Choroid plexus epithelial cell (primary cell): ENCODE results near the gene MIOS.

Experiments used
- DNase-seq: peaks from one replicate; pipeline ENCODE4 v3.0.0-alpha.2; 2010; ENCODE audit warnings: low read depth
- H3K4me3 ChIP-seq: 2 replicates; pipeline ENCODE4 v1.5.1; 2011; ENCODE audit warnings: low read depth, mild to moderate bottlenecking, control low read depth, low read length, moderate library complexity
- CTCF ChIP-seq: conservative IDR thresholded peaks from 2 replicates; pipeline ENCODE4 v1.5.1; 2011; ENCODE audit warnings: low read depth, mild to moderate bottlenecking, control low read depth, inconsistent platforms, low read length, moderate library complexity

Gene MIOS

GRCh38 chr7:7581531-7582179 is 15.0 kb downstream of the MIOS start:
- TF ChIP-seq CTCF, result no peak
- DNase-seq, result no peak
- H3K4me3 ChIP-seq, result no peak overlapping the region

- DNase-seq, result no peak
- H3K4me3 ChIP-seq, result no peak overlapping the region
- no peak for TF ChIP-seq CTCF
Observed at GRCh38 chr7:7582596-7582995, 15.9 kb downstream of the MIOS start.

GRCh38 chr7:7583731-7584130 is 17.0 kb downstream of the MIOS start:
- DNase-seq, result no peak
- no peak overlapping the region for H3K4me3 ChIP-seq
- TF ChIP-seq CTCF, result no peak

GRCh38 chr7:7584653-7585052 is 18.0 kb downstream of the MIOS start:
- no peak for TF ChIP-seq CTCF
- no peak for DNase-seq
- no peak overlapping the region for H3K4me3 ChIP-seq

GRCh38 chr7:7585241-7585928 is 18.7 kb downstream of the MIOS start:
- H3K4me3 ChIP-seq, result no peak overlapping the region
- TF ChIP-seq CTCF, result no peak
- DNase-seq, result no peak

GRCh38 chr7:7595451-7595850 is 28.8 kb downstream of the MIOS start:
- H3K4me3 ChIP-seq, result no peak overlapping the region
- DNase-seq, result peak; percentile 60
- TF ChIP-seq CTCF, result peak; percentile 38

- no peak for DNase-seq
- TF ChIP-seq CTCF, result no peak
- no peak overlapping the region for H3K4me3 ChIP-seq
Observed at GRCh38 chr7:7596176-7596575, 29.5 kb downstream of the MIOS start.
